ENCODE data around the gene PEX7. TPM values are rescaled to one million over a fixed set of nuclear protein-coding genes. Genes with fewer than 3 reads are reported as not detected.

Gene PEX7
- total and polyA plus RNA-seq, 12 donors = 4.8 to 43.3 (median 23.8) TPM

- no peak for DNase-seq
- WGBS, 4 donors = 77 to 94% (median 89%) methylated on average over 4 of the region's 4 CpGs
Measured at GRCh38 chr6:136930528-136930927, 108.1 kb downstream of the PEX7 start.

GRCh38 chr6:136932599-136932998 lies 110.2 kb downstream of the PEX7 start:
- no peaks in the 10 kb centered on the region for H3K4me1 ChIP-seq (replicated peaks in 1 of 2)
- no peak for TF ChIP-seq CTCF (IDR thresholded peaks at IDR 0.05)
- no peak for TF ChIP-seq POLR2A (IDR thresholded peaks at IDR 0.05)
- intact Hi-C loops (cut with DNase I) = no loop called here
- no peaks in the 10 kb centered on the region for H3K36me3 ChIP-seq (replicated peaks in 1 of 2)
- WGBS, 4 donors = 78 to 80% (median 79%) methylated on average over 2 of the region's 2 CpGs
- H3K9me3 ChIP-seq (replicated peaks in 1 of 3) = no peaks in the 10 kb centered on the region
- no peak overlapping the region for H3K4me3 ChIP-seq
- DNase-seq = no peak
- no peaks in the 10 kb centered on the region for H3K27me3 ChIP-seq
- no peak overlapping the region for H3K27ac ChIP-seq

More at GRCh38 chr6:136930528-136930927, 108.1 kb downstream of the PEX7 start:
- H3K4me3 ChIP-seq = no peak overlapping the region
- intact Hi-C loops (cut with DNase I) = no loop called here
- no peak for TF ChIP-seq POLR2A (IDR thresholded peaks at IDR 0.05)
- TF ChIP-seq CTCF (IDR thresholded peaks at IDR 0.05) = no peak
- no peaks in the 10 kb centered on the region for H3K27me3 ChIP-seq
- no peaks in the 10 kb centered on the region for H3K36me3 ChIP-seq (replicated peaks in 1 of 2)
- H3K9me3 ChIP-seq (replicated peaks in 1 of 3) = no peaks in the 10 kb centered on the region
- no peaks in the 10 kb centered on the region for H3K4me1 ChIP-seq (replicated peaks in 1 of 2)
- no peak overlapping the region for H3K27ac ChIP-seq

- no peaks in the 10 kb centered on the region for H3K4me1 ChIP-seq (replicated peaks in 1 of 2)
- H3K36me3 ChIP-seq (replicated peaks in 1 of 2) = no peaks in the 10 kb centered on the region
- no peak overlapping the region for H3K4me3 ChIP-seq
- no peak overlapping the region for H3K27ac ChIP-seq
- WGBS, 4 donors = 63 to 81% (median 66%) methylated on average over 1 of the region's 1 CpG
- H3K27me3 ChIP-seq = peaks cover 8% of the 10 kb centered on the region
- intact Hi-C loops (cut with DNase I) = no loop called here
- no peak for TF ChIP-seq POLR2A (IDR thresholded peaks at IDR 0.05)
- TF ChIP-seq CTCF (IDR thresholded peaks at IDR 0.05) = no peak
- DNase-seq = no peak
- no peaks in the 10 kb centered on the region for H3K9me3 ChIP-seq (replicated peaks in 1 of 3)
Measured at GRCh38 chr6:136945072-136945471, 122.7 kb downstream of the PEX7 start.

GRCh38 chr6:136945711-136946121 lies 123.3 kb downstream of the PEX7 start:
- TF ChIP-seq POLR2A (IDR thresholded peaks at IDR 0.05) (no peak), CTCF (IDR thresholded peaks at IDR 0.05) (no peak)
- 73 to 84% (median 77%) methylated on average over 4 of the region's 4 CpGs for WGBS, 4 donors
- Histone ChIP-seq H3K27ac (no peak overlapping the region), H3K4me1 (replicated peaks in 1 of 2) (no peaks in the 10 kb centered on the region), H3K9me3 (replicated peaks in 1 of 3) (no peaks in the 10 kb centered on the region), H3K36me3 (replicated peaks in 1 of 2) (no peaks in the 10 kb centered on the region), H3K4me3 (no peak overlapping the region), H3K27me3 (peaks cover 8% of the 10 kb centered on the region)
- no peak for DNase-seq
- intact Hi-C loops (cut with DNase I) = no loop called here

Measured in adrenal gland (tissue), 12 donors.